IPS DF 4.7 (cell line): ENCODE results near the gene RAB11FIP4.
"Not testable (repeated sequence)": the region's sequence is repeated elsewhere in the genome, so short reads cannot be mapped to it uniquely, and the experiment has no call there.

Experiments used
- DNase-seq: peaks from one replicate; pipeline ENCODE4 v3.0.0-alpha.2; 2013; ENCODE audit warnings: low spot score; ENCODE audit errors: extremely low read depth

The RAB11FIP4 gene, protein sequence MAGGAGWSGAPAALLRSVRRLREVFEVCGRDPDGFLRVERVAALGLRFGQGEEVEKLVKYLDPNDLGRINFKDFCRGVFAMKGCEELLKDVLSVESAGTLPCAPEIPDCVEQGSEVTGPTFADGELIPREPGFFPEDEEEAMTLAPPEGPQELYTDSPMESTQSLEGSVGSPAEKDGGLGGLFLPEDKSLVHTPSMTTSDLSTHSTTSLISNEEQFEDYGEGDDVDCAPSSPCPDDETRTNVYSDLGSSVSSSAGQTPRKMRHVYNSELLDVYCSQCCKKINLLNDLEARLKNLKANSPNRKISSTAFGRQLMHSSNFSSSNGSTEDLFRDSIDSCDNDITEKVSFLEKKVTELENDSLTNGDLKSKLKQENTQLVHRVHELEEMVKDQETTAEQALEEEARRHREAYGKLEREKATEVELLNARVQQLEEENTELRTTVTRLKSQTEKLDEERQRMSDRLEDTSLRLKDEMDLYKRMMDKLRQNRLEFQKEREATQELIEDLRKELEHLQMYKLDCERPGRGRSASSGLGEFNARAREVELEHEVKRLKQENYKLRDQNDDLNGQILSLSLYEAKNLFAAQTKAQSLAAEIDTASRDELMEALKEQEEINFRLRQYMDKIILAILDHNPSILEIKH

DNA sequence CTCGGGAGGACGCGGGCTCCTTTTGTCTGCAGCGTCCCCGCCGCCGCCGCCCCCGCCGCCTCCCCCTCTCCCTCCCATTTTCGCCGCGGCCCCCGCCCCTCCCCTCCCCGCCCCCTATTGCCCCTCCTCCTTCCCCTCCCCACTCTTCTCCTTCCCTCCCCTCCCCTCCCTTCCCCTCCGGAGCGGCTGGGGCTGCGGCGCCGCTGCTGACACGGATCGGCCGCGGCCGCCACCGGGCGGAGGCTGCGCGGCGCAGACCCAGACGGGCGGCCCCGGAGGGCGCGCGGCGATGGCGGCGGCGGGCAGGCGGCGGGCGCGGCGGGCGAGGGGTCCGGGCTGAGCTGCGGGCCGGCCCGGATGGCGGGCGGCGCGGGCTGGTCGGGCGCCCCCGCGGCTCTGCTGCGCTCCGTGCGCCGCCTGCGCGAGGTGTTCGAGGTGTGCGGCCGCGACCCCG lies at the start of gene RAB11FIP4:
RAB11FIP4 (plus strand) TSS at position 180 of the 454 bp plus-strand sequence; CDS start at position 358, 178 bp downstream.
- DNase-seq, result no peak

DNA sequence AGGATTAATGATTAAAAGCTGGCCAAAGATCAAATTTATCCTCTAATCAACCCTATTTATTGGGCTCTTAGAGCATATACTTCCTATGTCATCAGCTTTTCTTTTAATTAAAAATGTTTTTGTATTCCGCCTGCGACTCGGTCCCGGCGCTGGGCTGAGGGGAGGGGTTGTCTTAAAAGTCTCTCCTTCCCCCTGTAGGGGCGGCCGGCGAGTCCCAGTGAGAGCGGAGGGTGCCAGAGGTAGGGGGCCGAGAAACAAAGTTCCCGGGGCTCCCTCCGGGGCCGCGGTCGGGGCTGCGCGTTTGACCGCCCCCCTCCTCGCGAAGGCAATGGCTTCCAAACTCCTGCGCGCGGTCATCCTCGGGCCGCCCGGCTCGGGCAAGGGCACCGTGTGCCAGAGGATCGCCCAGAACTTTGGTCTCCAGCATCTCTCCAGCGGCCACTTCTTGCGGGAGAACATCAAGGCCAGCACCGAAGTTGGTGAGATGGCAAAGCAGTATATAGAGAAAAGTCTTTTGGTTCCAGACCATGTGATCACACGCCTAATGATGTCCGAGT lies 46.2 kb upstream of the RAB11FIP4 start:
- not testable (repeated sequence) for DNase-seq

DNA sequence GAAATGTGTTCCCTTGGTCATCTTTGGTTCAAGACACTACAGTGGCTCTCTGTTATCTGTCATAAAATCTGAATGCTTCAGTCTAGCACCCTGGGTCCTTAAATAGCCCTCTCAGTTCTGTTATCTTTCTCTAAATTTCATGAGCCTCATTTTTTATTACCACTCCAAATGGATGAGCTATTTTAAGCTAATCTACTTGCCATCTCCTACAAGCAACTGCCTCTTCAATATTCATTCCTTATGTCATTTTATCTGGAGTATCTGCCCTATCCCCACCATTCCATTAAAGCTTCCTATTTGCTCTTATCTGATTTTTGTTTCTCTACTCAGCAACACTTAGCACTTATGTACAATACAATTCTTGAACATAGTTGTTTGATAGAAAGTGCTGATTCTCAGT lies 42.0 kb upstream of the RAB11FIP4 start:
- no peak for DNase-seq

DNA sequence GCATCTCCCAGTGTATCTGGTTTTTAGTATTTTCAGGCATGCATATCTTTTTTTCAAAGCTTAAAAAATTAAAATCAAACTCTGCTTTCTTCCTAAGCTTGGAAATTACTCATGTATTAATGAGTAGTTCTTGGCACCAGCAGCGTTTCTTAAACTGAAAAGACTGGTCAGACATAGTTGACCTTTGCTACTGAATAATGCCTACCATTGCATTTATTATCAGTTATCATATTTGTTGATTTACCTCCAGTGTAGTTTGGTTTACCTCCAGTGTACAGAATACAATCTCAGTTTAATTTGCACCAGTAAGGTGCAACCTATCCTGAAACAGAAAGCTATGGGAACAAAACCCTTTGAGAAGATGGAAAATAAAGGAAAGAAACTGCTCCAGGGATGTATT lies 35.5 kb upstream of the RAB11FIP4 start:
- DNase-seq, result no peak

DNA sequence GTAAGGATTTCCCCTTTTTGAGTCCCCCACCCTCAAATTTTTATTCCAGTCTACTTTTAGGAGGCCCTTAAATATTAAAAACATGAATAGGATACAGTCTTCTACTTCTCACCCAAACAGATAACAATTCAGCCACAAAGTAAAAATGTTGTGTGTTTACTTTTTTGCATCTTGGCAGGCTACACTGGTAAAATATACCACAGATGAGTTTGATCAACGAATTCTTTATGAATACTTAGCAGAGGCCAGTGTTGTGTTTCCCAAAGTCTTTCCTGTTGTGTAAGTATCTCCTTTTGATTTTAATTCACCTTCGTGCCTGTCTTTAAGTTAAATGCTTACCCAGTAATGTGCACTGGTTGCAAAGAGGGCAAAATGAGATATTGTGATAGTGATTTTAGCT lies 34.4 kb upstream of the RAB11FIP4 start:
- DNase-seq, result no peak

DNA sequence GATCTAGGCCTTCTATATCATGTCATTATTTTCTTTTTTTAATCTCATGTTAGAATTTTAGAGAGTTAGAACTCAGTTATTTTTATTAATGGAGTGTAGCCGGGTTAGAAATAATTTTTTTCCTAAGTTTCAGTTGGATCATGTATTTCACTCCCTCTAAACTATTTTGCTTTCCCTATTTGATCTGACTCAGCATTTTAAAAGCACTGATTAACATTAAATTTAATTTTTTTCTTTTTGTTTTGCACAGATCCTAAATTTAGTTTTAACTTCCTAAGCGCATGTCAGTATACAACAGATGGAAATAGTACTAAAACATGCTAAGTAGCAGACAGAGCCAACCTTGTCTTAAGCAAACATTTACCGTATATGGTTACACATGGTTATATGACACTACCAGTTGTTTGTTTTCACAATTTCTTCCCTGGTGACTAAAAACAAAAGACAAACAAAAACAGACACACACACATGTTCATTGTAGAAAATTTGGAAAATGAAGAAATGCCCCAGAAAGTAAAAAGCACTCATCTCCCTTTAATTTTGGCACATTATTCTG lies 33.6 kb upstream of the RAB11FIP4 start:
- no peak for DNase-seq

DNA sequence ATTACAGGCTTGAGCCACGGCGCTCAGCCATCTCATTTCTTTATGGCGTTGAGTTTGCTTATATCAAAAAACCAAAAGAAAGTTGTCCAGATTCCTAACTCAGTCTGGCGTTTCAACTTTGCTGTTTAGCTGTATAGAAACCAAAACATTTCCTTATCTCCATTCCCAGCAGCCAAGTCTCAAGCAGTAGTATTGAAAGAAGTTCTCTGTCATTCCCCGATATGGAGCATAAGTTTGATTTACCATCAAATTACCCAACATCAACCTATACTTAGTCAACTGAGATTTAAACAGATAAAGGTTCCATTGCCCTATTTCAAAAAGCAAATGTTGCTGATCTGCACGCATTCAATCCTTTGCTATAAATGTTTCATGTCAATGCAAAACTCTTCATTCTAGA lies 27.5 kb upstream of the RAB11FIP4 start:
- no peak for DNase-seq

DNA sequence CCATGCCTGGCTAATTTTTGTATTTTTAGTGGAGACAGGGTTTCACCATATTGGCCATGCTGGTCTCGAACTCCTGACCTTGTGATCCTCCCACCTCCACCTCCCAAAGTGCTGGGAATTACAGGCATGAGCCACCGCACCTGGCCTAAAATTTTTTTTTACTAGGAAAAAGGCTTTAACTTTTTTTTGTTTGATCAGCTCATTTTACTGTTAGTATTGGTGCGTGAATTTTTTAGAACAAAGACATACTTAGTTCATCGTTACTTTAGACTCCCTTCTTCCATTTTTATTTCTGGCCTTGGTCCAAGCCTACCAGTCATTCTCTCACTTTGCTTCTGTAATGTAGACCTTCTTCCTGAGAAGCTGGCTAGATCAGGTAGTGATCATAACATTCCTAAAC lies 25.4 kb upstream of the RAB11FIP4 start:
- no peak for DNase-seq

DNA sequence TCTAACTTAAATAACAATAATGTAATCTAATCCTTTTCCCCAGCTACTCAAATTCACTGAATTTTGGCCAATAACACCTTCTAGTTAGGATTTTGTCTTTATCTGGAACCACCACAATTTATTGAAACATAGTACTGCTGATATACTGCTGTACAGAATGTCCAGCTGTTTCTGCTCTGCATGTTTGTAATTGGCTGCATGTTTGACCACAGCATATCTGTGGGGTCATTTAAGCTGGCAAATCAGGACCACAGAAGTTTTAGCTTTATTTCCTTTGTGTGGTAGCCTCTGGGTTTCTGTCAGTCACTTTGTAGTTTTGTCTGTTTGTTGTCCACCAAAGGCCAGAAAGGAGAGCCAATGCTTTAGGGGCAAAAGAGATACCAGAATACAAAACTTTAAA lies 22.2 kb upstream of the RAB11FIP4 start:
- no peak for DNase-seq

DNA sequence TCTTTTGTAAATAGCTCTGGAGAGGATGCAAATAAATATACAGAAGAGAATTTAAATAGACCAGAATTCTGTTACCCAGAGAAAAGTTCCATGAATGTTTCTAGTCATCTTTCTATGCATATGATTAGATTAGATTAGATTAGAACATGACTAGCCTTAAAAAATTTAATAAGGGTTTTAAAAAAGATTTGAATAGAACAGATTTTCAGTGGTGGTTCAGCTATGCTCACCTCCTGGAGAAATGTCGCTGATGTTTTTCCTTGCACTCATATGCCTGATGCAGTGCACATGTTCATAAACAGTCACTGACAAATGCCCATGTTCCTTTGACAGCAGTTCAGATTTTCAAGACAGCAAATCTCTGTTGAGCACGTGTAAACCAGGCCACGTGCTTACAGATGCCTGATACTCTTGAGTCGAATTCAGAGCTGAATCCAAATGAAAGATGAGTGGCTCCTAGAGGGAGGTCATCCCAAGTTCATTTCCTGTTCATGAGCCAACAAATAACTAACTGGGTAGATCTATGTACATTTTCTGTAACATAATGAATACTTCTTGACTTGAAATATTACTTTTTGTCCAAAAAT lies 19.9 kb upstream of the RAB11FIP4 start:
- DNase-seq, result no peak

DNA sequence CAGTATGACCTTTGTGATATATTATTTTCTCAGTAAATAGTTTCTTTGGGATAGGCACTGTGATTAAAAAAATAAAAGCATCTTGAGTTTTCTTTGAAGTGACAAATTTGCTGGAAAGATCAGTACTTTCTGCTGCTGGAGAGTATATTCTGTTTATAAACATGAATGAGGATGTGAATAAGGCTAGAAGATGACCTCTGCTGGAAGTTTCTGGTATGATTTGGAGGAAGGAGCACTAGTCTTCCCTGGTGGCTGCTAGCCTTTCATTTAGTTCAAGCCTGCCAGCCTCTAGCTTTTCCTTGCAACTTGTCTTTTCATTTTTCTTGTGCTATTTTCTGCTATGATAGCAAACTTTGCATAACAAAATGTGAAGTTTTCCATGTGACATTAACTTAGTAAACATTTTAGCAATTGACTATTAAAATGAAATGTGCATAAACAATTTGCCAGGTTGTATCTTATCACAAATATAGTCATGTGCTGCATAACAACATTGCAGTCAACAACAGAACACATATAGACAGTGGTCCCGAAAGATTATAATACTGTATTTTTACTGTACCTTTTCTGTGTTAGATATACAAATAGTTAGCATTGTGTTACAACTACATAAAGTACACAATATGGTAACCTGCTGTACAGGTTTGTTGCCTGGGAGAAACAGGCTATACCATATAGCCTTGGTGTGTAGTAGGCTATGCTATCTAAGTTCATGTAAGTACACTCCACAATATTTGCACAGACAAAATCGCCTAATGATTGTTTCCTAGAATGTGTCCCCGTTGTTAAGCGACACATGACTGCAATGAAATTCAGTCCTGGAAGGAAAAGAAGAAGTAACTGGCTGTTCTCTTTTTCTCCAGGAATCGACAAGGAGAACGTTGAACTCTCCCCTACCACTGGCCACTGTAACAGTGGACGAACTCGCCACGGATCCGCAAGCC lies 18.1 kb upstream of the RAB11FIP4 start:
- no peak for DNase-seq

DNA sequence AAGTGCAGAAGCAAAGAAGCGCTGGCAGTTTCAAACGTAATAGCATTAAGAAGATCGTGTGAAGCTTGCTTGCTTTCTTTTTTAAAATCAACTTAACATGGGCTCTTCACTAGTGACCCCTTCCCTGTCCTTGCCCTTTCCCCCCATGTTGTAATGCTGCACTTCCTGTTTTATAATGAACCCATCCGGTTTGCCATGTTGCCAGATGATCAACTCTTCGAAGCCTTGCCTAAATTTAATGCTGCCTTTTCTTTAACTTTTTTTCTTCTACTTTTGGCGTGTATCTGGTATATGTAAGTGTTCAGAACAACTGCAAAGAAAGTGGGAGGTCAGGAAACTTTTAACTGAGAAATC lies 17.4 kb upstream of the RAB11FIP4 start:
- DNase-seq, result no peak

DNA sequence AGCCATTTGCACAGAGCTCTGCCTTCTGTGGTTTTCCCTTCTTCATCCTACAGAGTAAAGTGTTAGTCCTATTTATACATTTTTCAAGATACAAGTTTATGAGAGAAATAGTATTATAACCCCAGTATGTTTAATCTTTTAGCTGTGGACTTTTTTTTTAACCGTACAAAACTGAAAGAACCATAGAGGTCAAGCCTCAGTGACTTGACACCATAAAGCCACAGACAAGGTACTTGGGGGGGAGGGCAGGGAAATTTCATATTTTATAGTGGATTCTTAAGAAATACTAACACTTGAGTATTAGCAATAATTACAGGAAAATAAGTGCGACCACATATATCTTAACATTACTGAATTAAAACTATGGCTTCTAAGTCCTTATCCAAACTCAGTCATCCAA lies 17.0 kb upstream of the RAB11FIP4 start:
- DNase-seq, result no peak

DNA sequence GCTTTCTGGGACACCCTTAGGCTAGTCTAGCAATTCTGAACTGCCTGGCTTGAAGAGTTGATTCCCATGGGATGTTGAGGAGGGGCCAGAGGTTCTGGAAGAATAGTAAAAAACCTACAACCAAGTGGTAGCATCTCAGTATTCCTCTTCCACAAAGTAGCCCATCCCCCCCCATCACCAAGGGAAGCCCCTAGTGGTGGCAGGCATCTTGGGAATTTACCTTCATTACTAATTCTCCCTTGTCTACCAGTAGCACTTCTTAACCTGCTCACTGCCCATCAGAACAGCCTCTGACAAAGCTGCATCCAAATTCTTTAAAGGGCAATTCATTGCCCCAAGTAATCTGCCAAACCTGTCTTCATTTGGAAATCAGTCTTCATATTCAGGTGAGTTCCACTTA lies 12.8 kb upstream of the RAB11FIP4 start:
- DNase-seq, result no peak

DNA sequence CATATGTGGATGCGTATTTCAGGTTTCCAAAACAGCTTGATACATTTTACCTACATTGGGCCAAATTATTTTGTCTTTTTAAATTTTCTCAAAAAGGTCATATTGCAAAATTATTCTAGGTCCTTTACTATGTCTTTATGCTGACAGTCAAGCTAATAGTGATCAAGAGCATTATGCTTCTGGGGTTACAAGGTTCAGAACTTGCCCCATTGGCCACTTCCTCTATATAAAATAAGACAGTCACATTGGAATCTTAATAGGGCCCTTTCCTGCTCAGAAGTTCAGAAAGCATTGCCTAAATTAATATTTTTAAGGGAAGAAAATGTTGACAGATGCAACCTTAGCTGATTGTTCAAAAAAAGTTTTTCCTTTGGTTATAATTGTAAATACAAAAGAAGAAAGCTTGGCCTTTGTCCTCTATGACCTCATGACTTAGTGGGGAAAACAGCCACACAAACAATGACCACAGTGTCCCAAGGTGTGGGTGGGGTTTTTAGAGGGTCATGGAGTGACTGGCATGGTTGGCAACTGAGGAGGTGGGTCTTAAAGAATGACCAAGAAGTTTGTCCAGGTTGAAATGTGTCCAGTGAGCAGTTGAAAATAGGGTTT lies 11.8 kb upstream of the RAB11FIP4 start:
- no peak for DNase-seq

DNA sequence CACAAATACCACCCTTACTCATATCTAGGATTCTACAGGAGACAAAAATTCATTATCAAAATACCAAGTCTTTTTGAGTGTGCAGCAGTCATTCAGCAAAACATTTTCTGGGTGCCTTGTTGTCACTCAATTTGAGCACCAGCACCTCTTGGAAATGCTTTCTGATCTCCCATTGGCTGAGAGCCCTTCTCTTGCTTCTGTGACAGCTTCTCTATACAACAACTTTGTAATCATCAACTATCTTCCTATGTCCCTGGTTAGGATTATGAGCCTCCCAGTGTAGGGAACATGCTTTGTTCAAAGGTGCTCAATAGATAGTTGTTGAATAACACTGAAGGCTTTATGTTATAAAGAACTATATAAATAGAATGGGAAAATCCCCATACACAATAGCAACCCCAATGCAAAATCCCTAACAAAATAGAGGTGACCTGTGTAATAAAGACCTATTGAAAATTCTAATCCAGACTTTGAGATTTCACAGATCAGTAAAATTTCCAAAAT lies 10.3 kb upstream of the RAB11FIP4 start:
- no peak for DNase-seq

DNA sequence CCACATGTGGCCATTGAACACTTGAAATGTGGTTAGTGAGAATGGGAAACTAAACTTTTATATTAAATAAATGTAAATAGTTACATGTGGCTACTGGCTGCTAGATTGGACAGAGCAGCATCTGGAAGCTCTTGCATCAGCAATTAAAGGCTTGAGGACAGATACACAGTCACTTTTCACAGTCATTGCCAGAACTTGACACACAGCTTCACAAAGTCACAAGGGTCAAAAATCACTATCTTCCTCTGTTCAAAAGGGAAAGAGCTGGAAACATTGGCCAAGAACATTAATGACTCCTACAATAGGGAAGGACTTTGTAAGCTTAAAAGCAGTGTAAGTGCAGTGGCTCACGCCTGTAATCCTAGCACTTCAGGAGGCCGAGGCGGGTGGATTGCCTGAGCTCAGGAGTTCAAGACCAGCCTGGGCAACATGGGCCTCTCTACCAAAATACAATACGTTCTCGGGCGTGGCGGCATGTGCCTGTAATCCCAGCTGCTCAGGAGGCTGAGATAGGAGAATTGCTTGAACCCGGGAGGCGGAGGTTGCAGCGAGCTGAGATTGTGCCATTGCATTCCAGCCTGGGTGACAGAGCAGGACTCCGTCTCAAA lies 8.7 kb upstream of the RAB11FIP4 start:
- not testable (repeated sequence) for DNase-seq

DNA sequence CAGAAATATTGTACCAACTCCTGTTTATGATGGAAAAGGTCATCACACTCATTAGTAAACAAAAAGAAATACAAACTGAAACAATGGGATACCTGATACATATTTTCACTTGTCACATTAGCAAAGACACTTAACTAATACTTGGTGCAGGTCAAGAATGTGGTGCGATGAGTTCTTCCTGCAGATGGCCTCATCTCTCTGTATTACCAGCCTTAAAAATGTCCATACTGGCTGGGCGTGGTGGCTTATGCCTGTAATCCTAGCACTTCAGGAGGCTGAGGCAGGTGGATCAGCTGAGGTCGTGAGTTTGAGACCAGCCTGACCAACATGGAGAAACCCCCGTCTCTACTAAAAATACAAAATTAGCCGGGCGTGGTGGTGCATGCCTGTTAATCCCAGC lies 8.0 kb upstream of the RAB11FIP4 start:
- not testable (repeated sequence) for DNase-seq

DNA sequence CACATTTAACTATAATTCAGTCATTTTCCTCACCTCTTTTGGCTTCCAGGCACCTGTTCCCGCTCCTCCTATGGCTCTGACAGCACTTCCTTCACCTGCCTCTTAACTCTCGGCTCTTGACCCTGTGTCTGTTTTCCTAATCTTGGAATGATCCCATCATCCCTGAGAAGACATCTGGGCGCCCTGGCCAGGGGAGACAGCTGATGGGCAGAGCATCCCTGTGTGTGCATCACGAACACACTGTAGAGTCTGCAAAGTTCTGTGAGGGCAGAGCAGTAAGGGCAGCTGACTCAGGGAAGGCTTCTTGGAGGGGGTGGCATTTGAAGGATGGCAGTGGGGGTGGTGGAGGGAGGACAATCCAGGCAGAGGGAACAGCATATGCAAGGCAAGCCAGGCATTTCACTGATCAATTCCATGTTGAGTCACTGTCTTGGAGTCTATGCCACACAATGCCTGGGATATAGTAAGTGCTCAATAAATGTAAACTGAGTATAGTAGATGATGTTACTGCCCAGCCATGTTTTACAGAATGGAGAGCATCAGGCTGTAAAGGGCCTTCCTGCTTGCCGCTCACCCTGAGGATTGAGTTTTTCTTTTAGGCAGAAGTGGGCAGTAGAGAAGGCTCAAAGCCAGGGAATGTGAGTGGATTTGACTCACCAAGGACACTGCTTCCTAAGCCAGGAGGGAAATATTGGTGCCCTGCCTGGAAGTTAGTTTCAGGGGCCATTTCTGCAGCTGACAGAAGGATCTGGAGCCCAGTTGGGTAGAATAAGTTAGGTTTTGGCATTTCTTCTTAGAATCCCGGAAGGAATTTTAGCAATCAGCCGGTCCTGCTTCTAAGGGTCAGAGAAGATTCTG lies 5.8 kb upstream of the RAB11FIP4 start:
- DNase-seq, result no peak
